Measurements from ENCODE around the gene TBC1D21. TPM values are rescaled to one million over a fixed set of nuclear protein-coding genes. Genes with fewer than 3 reads are reported as not detected.

Gene TBC1D21
- total RNA-seq, 1 experiment from 2014 or later, result not detected

GRCh38 chr15:73851689-73852088, 21.7 kb upstream of the TBC1D21 start:
- Histone ChIP-seq H3K4ac (ENCODE audit: low read depth, low read length) (no peak overlapping the region), H2AFZ (ENCODE audit: low read length) (no peak overlapping the region)
- no peak for TF ChIP-seq CTCF (conservative IDR thresholded peaks at IDR 0.05)

More at GRCh38 chr15:73851689-73852088, 21.7 kb upstream of the TBC1D21 start:
- Histone ChIP-seq H2BK12ac (ENCODE audit: insufficient read length, low read depth, low read length) (no peak overlapping the region), H3K14ac (ENCODE audit: insufficient read depth, low read length) (no peak overlapping the region), H3K27ac (ENCODE audit: insufficient read length, low read depth, low read length) (no peak overlapping the region), H2BK5ac (ENCODE audit: insufficient read length, low read length) (no peak overlapping the region), H3K9ac (ENCODE audit: extremely low read depth, insufficient read length, low read length) (no peak overlapping the region), H4K8ac (replicated peaks; ENCODE audit: insufficient read length, low read depth, low read length) (no peak overlapping the region), H3K9me3 (ENCODE audit: control insufficient read depth, low read depth, low read length) (no peaks in the 10 kb centered on the region), H3T11ph (ENCODE audit: low read length) (no peak overlapping the region), H4K20me1 (ENCODE audit: control insufficient read depth, insufficient read depth, insufficient read length) (no peaks in the 10 kb centered on the region), H3K79me2 (ENCODE audit: insufficient read depth, low read length) (no peaks in the 10 kb centered on the region), H3K18ac (ENCODE audit: insufficient read length, low read depth, low read length) (no peak overlapping the region), H3K23me2 (ENCODE audit: insufficient read length, low read depth, low read length, poor library complexity, severe bottlenecking) (no peaks in the 10 kb centered on the region), H2BK120ac (ENCODE audit: low read depth, low read length, poor library complexity, severe bottlenecking) (no peak overlapping the region), H2BK15ac (ENCODE audit: low read depth, low read length) (no peak overlapping the region), H2BK20ac (ENCODE audit: low read depth, low read length, poor library complexity, severe bottlenecking) (no peak overlapping the region), H3K27me3 (ENCODE audit: insufficient read depth, low read length) (no peaks in the 10 kb centered on the region), H3K4me2 (ENCODE audit: insufficient read depth, insufficient read length, low read length) (no peak overlapping the region), H3K23ac (ENCODE audit: insufficient read length, low read depth, low read length) (no peak overlapping the region), H3K4me1 (ENCODE audit: insufficient read depth, low read length) (0 out of 2 replicates have a peak, but pooled peaks cover 3% of the 10 kb centered on the region), H4K91ac (ENCODE audit: insufficient read length, low read depth, low read length) (no peak overlapping the region), H3K56ac (ENCODE audit: insufficient read length, low read depth, low read length) (no peak overlapping the region), H3K79me1 (ENCODE audit: insufficient read depth, low read depth, low read length, poor library complexity, severe bottlenecking) (no peaks in the 10 kb centered on the region), H4K5ac (ENCODE audit: insufficient read length, low read depth, low read length) (no peak overlapping the region), H2AK5ac (ENCODE audit: insufficient read length, low read length) (no peak overlapping the region)
- DNase-seq, result peak; percentile 79
- no CpG with 5 or more reads among the region's 4 CpGs for WGBS (ENCODE audit: extremely low coverage, insufficient read length, low lambda C conversion rate)
- Mint-ChIP-seq H3K4me1 (peaks cover 0 to 3% of the 10 kb centered on the region in 2 experiments; a peak in 2 of 4 replicates), H3K4me3 (no peak overlapping the region), H3K9me3 (no peaks in the 10 kb centered on the region), H3K27ac (no peak overlapping the region), H3K27me3 (ENCODE audit: low read depth) (peaks cover 11% of the 10 kb centered on the region), H3K36me3 (ENCODE audit: insufficient read depth in 1 of 3, low read depth in 3 of 3) (no peaks in the 10 kb centered on the region)

Data from H9 (cell line).